Stimulated activated CD4-positive, alpha-beta T cell treated with anti-CD3 and anti-CD28 coated beads, TNF-alpha, amount 100 ng/mL, for 24 hours (primary cell): ENCODE measurements around the gene CFL2.

Experiments used
- DNase-seq, 3 experiments: peaks; one replicate each; pipeline ENCODE4 v3.0.0-alpha.2; 2020; ENCODE audit warnings: low read depth in 3 of 3

CFL2 gene

DNA sequence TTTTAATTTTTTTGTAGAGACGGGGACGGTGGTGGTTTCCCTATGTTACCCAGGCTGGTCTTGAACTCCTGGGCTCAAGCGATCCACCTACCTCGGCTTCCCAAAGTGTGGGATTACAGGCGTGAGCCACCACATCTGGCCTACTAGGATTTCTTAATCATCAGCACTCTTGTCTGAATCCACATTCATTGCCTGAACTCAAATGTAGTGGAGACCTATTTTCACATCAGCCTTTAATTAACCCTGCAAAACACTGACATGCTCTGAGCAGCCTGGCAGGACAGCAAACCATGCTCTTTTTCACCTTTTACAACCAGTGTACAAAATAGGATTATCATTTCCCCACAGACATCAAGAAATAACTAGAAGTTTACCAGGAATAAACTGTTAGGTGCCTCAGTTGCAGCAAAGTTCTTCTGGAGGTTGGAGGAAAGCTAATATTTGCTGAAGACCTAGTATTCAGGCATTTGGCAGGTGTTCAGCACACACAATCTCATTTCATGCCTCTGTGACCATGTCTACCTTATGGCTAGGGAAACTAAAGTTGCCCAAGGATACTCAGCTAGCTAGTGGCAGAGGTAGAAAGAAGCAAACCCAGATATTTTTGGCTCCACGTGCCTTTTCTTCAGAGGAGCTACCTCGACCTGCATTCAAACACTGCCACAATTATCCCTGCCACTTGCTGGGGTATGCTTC, 37.7 kb downstream of the CFL2 start:
- no peak for DNase-seq

DNA sequence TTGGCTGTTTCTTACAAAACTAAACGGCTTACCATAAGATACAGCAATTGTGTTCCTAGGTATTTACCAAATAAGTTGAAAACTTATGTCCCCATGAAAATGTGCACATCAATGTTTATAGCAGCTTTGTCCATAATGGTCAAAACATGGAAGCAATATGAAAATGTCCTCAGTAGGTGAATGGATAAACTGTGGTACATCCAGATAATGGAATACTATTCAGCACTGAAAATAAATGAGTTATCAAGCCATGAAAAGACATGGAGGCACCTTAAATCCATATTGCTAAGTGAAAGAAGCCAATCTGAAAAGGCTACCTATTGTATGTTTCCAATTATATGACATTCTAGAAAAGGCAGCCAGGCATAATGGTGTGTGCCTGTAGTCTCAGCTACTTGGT, 40.7 kb downstream of the CFL2 start:
- DNase-seq = no peak

DNA sequence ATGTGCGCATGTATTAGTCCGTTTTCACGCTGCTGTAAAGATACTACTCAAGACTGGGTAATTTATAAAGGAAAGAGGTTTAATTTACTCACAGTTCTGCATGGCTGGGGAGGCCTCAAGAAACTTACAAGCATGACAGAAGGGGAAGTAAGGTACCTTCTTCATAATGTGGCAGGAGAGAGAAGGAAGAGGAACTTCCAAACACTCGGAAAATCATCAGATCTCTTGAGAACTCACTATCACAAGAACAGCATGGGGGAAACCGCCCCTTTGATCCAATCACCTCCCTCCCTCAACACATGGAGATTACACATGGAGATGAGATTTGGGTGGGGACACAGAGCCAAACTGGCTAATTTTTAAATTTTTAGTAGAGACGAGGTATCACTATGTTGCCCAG, 42.7 kb downstream of the CFL2 start:
- DNase-seq = no peak

DNA sequence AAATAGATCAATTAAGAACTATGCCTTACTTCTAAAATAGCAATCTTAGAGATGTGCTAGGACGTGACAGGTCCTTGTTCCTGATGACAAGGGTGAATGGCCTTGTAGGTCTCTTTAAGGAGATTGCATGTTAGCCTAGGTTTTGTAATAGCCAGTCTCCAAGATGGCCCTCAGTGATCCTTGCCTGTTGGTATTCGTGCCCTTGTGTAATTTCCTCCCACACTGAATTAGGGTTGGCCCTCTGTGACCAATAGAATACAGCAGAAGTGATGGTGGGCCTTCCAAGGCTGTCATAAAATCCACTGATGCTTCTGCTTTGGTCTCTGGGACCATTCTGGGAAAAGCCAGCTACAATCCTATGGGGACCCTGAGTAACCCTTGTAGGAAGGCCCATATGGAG, 46.3 kb downstream of the CFL2 start:
- DNase-seq = no peak

DNA sequence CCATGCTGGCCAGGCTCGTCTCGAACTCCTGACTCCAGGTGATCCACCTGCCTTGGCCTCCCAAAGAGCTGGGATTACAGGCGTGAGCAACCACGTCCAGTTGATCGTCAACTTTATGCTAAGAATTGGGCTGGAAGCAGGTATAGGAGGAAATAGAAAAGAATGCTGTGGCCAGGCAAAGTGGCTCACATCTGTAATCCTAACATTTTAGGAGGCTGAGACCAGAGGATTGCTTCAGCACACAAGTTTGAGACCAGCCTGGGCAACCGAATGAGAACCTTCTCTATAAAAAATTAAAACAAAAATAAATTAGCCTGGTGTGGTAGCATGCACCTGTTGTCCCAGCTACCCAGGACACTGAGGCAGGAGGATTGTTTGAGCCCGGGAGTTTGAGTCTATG, 47.4 kb downstream of the CFL2 start:
- no peak for DNase-seq

DNA sequence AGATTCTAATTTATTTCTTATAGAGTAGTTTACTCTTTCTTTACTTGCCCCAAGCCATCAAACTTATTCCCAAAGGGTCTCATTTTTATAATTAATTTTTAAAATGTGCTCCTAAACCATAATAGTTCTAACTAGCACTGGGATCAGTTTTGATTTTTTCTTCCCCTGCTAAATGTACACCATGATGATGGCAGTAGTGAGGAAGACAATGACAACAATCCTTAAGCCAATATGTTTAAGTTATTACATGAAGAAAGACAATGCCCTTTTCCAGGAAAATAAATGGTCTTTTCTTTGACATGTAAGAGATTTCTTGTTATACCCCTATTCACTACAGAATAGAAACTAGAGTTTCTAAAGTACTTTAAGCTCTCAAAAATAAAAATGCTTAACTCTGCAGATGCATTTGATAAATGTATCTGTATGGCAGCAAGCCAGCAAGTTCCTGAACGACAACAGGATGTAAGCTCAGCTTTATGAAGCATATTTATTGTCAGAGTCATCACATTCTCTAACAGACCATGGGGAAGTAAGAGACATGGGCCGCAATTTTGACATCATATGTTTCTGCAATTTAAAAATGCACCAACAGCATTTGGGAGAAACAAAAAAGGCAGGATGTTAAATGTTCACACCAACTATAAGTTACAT, 48.5 kb downstream of the CFL2 start:
- DNase-seq = no peak

DNA sequence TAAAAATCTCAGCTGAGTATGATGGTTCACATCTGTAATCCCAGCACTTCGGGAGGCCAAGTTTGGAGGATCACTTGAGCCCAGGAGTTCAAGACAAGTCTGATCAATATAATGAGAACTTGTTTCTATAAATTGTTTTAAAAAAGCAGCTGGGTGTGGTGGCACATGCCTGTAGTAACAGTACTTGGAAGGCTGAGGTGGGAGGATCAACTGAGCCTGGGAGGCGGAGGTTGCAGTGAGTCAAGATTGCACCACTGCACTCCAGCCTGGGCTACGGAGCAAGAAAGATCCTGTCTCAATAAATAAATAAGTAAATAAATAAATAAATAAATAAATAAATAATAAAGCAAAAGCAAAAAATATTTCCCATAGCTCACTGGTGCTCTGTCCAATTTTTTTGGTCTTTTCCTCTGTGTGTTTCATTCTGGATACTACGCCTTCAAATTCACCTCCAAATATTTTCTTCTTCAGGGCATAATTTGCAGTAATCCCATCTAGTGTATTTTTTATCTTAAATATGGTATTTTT, 51.8 kb downstream of the CFL2 start:
- no peak for DNase-seq

DNA sequence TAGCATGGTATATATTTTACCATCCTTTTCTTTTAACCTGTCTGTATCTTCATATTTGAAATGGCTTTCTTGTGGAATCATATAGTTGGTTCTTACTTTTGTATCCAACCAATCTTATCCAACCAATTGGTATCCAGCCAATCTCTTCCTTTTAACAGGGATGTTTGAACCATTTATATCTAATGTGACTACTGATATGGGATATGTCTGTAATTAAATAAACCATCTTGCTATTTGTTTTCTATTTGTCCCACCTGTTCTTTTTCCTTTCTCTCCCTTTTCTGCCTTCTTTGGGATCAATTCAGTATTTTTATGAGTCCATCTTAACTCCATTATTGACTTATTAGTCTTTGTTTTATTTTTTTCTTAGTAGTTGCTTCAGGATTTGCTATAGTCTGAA, 53.6 kb downstream of the CFL2 start:
- DNase-seq = no peak
